Panc1 (cell line): ENCODE data around the gene RABEP2. TPM values are rescaled to one million over a fixed set of nuclear protein-coding genes. Genes with fewer than 3 reads are reported as not detected.
"Not testable (repeated sequence)": the region's sequence is repeated elsewhere in the genome, so short reads cannot be mapped to it uniquely, and the experiment has no call there.

Source experiments
- ATAC-seq: fragments of 200-7000 bp; cut with Tn5 transposase; 2 replicates; pipeline ENCODE4 v1.9.1; 2020; ENCODE audit warnings: mild to moderate bottlenecking, moderate library complexity
- BruUV-seq: library from RNA; stranded (reverse); fragments of 400-500 nt; replicated peaks from 2 replicates; lab custom pipeline; 2021; lab: Mats Ljungman, UMichigan
- CTCF ChIA-PET: fragments of 300-600 bp; sonication (Branson Sonifier 250); formaldehyde crosslinking; loops from one replicate; lab custom pipeline; 2022; ENCODE audit warnings: antibody characterized with exemption; lab: Charles Lee
- POLR2A ChIA-PET: fragments of 300-600 bp; sonication (Branson Sonifier 250); formaldehyde crosslinking; loops from one replicate; lab custom pipeline; 2022; ENCODE audit warnings: antibody characterized with exemption; lab: Charles Lee
- DNase-seq: peaks from one replicate; pipeline ENCODE4 v3.0.0-alpha.2; 2010; ENCODE audit warnings: low read depth, low spot score
- H3K27ac ChIP-seq: 2 replicates; pipeline ENCODE4 v1.5.1; 2011; ENCODE audit warnings: mild to moderate bottlenecking, low read length, inconsistent platforms
- H3K27me3 ChIP-seq: fragments of 200-500 bp; sonication (Bioruptor generic); 2 replicates; pipeline ENCODE4 v1.6.0; 2014; ENCODE audit warnings: low read length, inconsistent platforms; ENCODE audit not compliant: control insufficient read depth, insufficient read depth
- H3K36me3 ChIP-seq: fragments of 200-500 bp; sonication (Bioruptor generic); 2 replicates; pipeline ENCODE4 v1.5.1; 2014; ENCODE audit warnings: inconsistent platforms, mild to moderate bottlenecking, low read length, moderate library complexity; ENCODE audit not compliant: control insufficient read depth, insufficient read depth
- H3K4me1 ChIP-seq: 2 replicates; pipeline ENCODE4 v1.5.1; 2011; ENCODE audit warnings: inconsistent platforms, mild to moderate bottlenecking, low read length, moderate library complexity; ENCODE audit not compliant: control insufficient read depth, insufficient read depth
- H3K4me3 ChIP-seq, 2 experiments: 2 replicates each; pipeline ENCODE4 v1.5.1; 2011 to 2012; ENCODE audit warnings: low read depth in 2 of 2, low read length in 2 of 2, mild to moderate bottlenecking in 2 of 2, inconsistent platforms in 1 of 2, moderate library complexity in 1 of 2
- H3K9me3 ChIP-seq: fragments of 200-500 bp; sonication (Bioruptor generic); 2 replicates; pipeline ENCODE4 v1.5.1; 2014; ENCODE audit warnings: low read depth, mild to moderate bottlenecking, inconsistent platforms, low read length, moderate library complexity; ENCODE audit not compliant: control insufficient read depth, insufficient read depth
- CTCF ChIP-seq: fragments of 450-650 bp; IDR thresholded peaks from 2 replicates; pipeline ENCODE4 v1.5.1; 2017; ENCODE audit warnings: mild to moderate bottlenecking
- POLR2AphosphoS5 ChIP-seq: IDR thresholded peaks from 2 replicates; pipeline ENCODE4 v1.6.1; 2012; ENCODE audit warnings: mild to moderate bottlenecking, low read depth, low read length, moderate library complexity
- REST ChIP-seq, 2 experiments: IDR thresholded peaks; 2 replicates each; pipeline ENCODE4 v1.6.1; 2011 to 2012; ENCODE audit warnings: low read depth in 2 of 2, control low read depth in 1 of 2, low read length in 1 of 2, mild to moderate bottlenecking in 1 of 2, moderate library complexity in 1 of 2; ENCODE audit not compliant: insufficient read depth in 1 of 2
- SIN3A ChIP-seq: IDR thresholded peaks from 2 replicates; pipeline ENCODE4 v1.6.1; 2012; ENCODE audit warnings: low read depth, mild to moderate bottlenecking, low read length, moderate library complexity, borderline replicate concordance; ENCODE audit not compliant: insufficient read depth
- TCF7L2 ChIP-seq: IDR thresholded peaks from 2 replicates; pipeline ENCODE4 v1.6.1; 2011; ENCODE audit warnings: mild to moderate bottlenecking, low read depth, low read length, inconsistent platforms
- in situ Hi-C: cut with HindIII; loops from 2 replicates; pipeline ENCODE4 v1.10.0; 2016; ENCODE audit warnings: low sequenced_read_pairs, low pct_unique_long_range_greater_than_20kb
- intact Hi-C: fragments of 100-400 bp; cut with micrococcal nuclease; formaldehyde crosslinking; loops from one replicate; pipeline ENCODE4 v1.10.0; 2022; ENCODE audit not compliant: unreplicated experiment
- total RNA-seq: library from RNA; stranded (reverse); gene quantifications from one replicate; pipeline ENCODE4 v1.2.1, GENCODE V29; 2021; ENCODE audit not compliant: unreplicated experiment

RABEP2 gene
- total RNA-seq, 1 experiment from 2014 or later, result 24.8 TPM

- DNase-seq (no peak), ATAC-seq (no peak)
- Histone ChIP-seq H3K27ac (no peak overlapping the region), H3K9me3 (no peaks in the 10 kb centered on the region), H3K4me3 (no peak overlapping the region), H3K27me3 (no peaks in the 10 kb centered on the region), H3K4me1 (peaks cover 5% of the 10 kb centered on the region; the same call in 1 of the 2 replicates), H3K36me3 (no peaks in the 10 kb centered on the region; the same call in 1 of the 2 replicates)
- no peak for TF ChIP-seq TCF7L2
- no peak for TF ChIP-seq REST (IDR thresholded peaks at IDR 0.05; ENCODE audit: insufficient read depth in 1 of 2, low read depth in 2 of 2, low read length in 1 of 2)
- TF ChIP-seq SIN3A, result no peak
- no peak for TF ChIP-seq CTCF
- no peak for TF ChIP-seq POLR2AphosphoS5
- BruUV-seq, result no TSS peak
- intact Hi-C loops (no loop called here), in situ Hi-C loops (no loop called here)
- ChIA-PET POLR2A (interaction anchor here (1.1 kb wide), 1 partner anchor 61 kb away, joined by 4 read pairs; the partner anchor contains the start of gene ATXN2L), CTCF (no interaction called here)
Measured at GRCh38 chr16:28883221-28883996, 41.6 kb downstream of the RABEP2 start.

- ATAC-seq, result no peak
- no TSS peak for BruUV-seq
- Histone ChIP-seq H3K27me3 (no peaks in the 10 kb centered on the region), H3K27ac (no peak overlapping the region), H3K4me1 (peaks cover 8% of the 10 kb centered on the region; the same call in 1 of the 2 replicates), H3K36me3 (no peaks in the 10 kb centered on the region; the same call in 1 of the 2 replicates), H3K9me3 (no peaks in the 10 kb centered on the region), H3K4me3 (no peak overlapping the region)
- no peak for TF ChIP-seq SIN3A
- no peak for TF ChIP-seq CTCF
- no peak for TF ChIP-seq POLR2AphosphoS5
- no peak for TF ChIP-seq TCF7L2
- POLR2A ChIA-PET, result no interaction called here
- CTCF ChIA-PET, result no interaction called here
- in situ Hi-C loops (no loop called here), intact Hi-C loops (no loop called here)
- DNase-seq, result no peak
Measured at GRCh38 chr16:28882551-28883160, 42.4 kb downstream of the RABEP2 start.

- POLR2A ChIA-PET, BruUV-seq, H3K27ac ChIP-seq, H3K4me3 ChIP-seq, H3K36me3 ChIP-seq, CTCF ChIA-PET, ATAC-seq, intact Hi-C loops, in situ Hi-C loops, DNase-seq, H3K9me3 ChIP-seq, H3K27me3 ChIP-seq: not testable (repeated sequence)
- peaks cover 15% of the 10 kb centered on the region for H3K4me1 ChIP-seq
Measured at GRCh38 chr16:28881565-28881964, 43.5 kb downstream of the RABEP2 start.
